GM19397 (cell line): ENCODE measurements around the gene PBOV1.

Experiments
- ATAC-seq: cut with Tn5 transposase; IDR thresholded peaks from one replicate; pipeline ENCODE4 v1.9.1; 2021; ENCODE audit warnings: mild to moderate bottlenecking, moderate library complexity; ENCODE audit not compliant: unreplicated experiment

Gene PBOV1

DNA sequence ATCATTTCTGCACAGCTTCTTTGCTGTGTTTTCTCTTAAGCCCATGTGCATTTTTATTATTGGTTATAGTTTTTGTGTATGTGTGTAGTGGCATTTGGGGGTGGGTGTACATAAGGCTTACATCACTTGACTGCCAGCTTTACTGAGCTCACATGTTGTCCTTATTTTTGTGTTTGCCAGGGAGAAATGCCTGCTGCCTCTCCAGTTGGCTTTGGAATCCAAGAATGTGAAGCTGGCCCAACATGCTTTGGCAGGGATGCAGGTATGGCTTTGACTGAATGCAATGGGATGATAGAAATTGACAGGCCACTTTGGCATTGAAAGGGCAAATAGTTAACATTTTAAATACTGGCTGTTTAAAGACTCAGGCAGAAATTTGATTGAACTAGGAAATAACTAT lies 11.4 kb downstream of the PBOV1 start:
- ATAC-seq: no peak

DNA sequence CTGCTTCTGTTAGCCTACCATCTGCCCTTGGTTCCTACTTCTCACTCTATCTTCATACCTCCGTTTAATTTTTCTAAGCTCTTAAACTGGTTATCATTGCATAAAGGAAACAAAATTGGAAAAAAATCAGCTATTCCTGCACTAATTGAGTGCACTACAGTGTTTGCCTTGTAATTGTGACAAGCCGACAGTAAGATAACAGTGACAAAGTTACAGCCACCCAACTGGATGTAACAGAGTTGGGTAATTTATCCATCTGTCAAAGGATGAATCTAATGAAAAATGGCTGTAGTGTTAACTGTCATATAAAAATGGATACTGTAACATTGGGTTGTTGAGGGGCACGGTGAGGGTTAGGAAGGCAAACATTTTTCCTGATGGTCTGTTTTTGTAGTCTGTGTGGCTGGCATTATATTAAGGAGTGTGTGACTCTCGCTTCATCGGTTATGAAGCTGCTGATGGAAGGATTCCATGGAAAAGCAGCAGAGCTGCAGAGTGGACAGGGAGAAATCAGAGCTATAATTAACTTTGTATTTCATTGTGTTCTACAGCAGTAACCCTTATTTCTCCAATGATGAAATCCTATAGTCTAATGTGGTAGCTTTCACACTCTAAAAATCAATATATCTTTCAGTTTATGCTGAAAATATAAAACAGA lies 12.7 kb downstream of the PBOV1 start:
- no peak for ATAC-seq

DNA sequence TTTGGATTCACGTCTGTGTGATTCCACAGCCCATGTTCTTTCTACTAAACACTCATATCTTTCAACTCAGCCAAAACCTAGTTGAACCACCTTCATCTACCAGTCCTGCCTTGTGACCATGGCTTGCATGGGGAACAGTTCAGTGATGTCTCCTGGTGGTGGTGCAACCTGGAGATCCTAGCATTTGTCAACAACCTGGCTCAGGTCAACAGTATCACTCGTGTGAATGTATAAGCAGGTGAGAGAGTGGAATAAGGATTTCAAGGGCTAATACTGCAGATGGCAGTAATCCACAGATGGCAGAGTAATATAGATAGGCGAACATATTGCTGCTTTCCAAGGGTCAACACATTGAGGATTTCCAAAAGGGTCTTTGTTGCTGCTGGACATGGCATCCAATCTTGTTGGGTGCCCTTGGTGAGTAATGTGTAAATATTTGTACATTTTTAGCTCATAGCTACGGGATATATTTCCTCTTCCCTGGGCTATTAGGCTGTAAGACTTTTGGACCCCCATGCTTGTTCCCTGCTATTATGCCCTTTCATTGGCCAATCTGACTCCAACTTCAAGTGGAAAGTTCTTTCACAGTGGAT lies 13.4 kb downstream of the PBOV1 start:
- ATAC-seq: no peak

DNA sequence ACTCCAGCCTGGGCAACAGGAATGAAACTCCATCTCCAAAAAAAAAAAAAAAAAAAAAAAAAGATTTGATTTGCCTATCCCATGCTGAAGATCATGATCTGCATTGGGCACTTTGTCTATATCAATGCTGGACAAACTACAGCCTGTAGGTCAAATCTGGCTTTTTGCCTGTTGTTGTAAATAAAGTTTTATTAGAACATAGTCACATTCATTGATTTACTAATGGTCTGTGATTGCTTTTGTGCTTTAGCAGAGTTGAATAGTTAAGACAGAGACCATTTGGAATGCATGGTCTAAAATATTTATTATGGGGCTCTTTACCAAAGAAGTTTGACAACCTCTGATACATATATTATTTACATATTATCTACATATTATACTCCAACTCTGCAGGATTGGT lies 14.0 kb downstream of the PBOV1 start:
- no peak for ATAC-seq

DNA sequence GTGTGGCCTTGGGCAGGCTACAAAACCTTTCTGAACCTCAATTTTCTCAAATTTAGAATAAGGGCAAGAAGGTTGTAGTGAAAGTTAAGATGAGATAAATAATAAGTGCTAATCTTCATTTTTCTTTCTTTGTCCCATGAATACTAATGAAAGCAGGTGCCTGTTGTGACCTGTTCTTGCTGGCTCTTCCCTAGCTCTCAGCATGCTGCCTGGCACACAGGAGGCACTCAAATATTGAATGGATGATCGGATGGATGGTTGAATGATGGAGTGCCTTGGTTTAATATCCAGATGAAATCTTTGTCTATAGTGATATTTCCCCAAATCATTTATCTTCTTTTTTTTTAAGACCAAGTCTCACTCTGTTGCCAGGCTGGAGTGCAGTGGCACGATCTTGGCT lies 15.0 kb downstream of the PBOV1 start:
- no peak for ATAC-seq

DNA sequence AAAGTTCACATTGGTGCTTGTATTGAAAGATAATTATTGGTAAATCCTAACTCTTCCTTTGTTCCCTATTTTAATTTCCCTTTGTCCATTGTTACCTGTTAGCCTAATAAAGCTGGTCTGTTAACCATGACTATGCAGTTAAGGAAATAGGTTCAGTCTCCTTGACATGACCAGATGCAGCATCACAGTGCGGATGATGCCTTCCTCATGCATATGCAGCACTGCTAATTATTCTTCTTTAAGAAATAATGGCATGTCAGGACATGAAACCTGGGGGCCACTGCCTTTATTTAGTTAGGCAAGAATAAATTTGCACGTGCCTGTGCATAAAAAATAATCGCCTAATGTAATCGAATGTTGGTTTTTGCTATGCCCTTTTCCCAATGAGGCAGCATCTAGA lies 16.5 kb downstream of the PBOV1 start:
- ATAC-seq: no peak

DNA sequence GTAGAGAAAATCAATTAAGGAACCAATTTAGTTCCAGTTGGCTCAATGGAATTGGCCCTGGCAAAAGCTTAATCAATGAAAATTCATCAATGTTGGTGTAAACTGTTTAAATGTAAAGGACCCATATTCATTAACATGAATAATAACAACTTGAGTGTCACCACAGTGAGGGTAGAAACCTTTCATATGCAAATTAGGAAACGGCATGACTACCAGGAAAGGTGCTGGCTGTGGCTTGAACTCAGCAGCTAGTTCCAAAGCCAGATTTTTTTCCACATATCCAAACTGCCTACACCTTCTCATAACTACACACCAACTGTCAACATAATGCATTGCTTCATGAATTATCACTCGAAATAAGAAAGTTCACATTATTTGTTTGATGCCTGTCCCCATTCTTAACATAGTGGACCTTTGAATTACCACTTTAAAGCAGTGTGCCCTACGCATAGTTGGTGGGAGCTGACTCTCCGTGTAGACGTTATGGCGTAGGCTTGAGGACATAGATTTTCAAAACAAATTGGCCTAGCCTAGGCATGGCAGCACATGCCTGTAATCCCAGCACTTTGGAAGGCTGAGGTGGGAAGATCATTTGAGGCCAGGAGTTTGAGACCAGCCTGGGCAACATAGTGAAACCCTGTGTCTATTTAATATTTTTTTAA lies 19.7 kb downstream of the PBOV1 start:
- ATAC-seq: no peak

DNA sequence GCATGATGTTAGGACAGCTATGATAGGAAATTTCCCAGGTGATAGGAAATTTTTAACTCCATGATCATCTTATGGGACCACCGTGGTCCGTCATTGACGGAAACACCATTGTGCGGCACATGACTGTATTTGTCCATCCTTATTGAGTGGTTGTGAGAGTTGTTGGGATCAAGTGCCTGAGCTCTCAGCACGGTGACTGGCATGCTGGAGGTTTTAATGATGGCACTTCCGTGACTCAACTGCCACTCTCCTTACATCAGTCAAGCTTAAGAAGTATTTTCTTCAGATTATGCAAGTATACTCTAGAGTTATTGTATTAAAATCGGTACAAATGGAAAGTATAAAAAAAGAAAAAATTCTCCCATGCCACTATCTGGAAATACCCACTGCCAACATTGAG lies 20.7 kb downstream of the PBOV1 start:
- no peak for ATAC-seq

DNA sequence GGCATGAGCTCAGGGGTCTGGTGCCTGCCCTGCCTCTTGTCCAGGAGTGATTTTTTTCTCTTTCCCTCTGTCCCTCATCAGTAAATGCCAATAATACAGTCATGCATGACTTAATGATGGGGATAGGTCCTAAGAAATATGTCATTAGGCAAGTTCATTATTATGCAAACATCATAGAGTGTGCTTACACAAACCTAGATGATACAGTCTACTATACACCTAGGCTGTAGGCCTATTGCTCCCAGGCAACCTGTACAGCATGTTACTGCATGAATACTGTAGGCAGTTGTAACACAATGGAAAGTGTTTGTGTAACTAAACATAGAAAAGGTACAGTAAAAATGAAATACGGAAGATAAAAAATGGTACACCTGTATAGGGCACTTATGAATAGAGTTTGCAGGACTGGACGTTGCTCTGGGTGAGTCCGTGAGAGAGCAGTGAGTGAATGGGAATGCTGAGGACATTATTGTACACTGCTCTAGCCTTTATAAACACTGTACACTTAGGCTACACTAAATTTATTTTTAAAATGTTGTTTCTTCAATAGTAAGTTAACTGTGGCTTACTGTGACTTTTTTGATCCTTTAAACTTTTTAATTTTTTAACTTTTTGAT lies 22.1 kb downstream of the PBOV1 start:
- no peak for ATAC-seq

DNA sequence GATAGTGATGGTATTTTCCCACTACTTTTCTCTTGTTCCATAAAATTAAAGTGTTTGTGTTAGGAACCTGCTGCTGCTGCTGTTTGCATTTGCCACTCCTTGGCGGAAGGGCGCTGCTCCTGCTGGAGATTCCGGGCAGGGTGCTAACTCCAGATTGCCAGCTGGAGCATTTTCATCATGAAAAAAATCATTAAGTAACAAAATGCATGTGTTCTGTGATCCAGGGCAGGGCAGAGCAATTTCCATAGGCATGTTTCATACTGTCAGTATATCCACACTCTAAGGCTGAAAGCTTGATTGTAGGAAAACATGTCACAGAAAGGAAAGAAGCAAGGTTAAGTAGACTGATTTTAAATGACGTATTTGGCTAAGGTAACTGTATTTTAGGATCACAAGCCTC lies 24.0 kb downstream of the PBOV1 start:
- no peak for ATAC-seq

DNA sequence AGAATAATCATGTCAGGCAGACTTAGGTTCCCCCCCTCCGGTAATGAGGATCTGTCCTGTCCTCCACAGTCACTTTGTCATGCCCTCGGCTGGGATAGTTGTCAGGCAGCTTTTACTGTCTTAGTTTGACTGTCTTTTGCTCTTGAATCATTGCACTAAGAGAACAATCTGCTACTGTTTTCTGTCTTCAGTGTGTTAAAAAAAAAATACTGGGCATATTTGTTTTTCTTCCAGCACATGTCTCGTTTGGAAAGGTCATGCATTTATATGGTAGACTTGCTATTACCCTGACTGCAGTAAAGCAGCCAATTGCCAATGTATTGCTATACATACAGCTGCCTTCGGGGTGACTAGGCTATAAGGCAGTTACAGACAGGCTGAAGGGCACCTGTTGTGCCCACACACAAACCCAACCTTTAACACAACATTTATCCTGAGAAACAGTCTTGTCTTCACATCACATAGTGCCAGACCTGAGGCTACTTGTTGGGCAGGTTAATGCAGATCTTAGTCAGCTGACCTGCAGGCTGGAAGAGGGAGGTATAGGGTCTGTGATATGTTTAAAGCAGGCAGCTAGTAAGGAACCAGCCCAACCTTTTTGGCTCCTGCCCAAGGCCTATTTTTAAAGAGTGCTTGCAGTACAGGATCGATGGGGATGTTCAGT lies 29.9 kb downstream of the PBOV1 start:
- no peak for ATAC-seq

DNA sequence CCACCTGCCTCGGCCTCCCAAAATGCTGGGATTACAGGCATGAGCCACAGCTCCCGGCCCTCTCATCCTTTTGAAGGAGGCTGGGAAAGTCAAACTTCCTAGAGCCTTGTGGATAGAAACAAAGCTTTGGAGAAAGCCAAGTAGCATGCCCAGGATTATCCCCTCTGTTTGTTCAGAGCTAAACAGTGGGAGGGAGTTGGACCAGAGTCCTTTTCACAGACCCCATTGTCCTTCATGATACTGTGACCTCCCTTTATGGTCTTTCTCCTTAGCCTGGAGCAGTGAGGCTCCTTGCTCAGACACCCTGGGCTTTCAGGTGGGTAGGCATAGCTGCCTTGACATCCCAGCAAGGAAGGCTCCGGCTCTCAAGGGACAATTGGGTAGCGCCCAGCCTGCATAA lies 31.1 kb downstream of the PBOV1 start:
- ATAC-seq: no peak

DNA sequence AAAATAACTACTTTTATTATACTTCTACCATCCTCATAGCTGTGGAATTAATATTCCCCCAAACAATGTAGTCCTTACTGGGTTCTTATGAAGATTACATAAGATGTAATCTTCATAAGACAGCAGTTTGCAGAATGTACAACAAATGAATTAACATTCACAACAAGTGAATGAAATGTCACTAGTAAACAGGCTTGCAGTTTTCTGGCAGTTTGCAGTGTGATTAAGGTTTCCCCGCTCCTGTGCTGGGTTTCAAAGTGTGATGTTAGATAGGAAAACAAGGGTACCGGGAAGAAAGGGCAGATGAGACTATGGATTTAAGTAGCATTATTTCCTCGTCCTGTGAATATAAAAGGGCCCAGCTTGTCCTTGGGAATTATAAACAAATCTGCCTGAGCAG lies 34.1 kb downstream of the PBOV1 start:
- ATAC-seq: no peak

DNA sequence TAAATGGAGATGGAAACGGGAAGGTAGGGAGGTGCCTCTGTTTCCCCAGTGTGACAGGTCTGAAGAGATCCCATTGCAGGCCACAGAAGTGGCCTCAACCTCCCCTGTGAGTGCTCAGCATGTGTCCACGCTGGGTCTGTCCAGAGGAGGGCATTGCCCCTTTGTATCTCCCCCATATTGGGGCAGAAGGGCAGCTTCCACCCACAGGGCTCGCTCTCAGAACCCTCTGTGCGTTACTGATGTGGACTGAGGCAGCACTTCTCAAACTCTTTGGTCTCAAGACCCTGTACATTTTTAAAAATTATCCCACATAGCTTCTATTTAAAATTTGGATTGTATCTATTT lies 34.5 kb downstream of the PBOV1 start:
- no peak for ATAC-seq

DNA sequence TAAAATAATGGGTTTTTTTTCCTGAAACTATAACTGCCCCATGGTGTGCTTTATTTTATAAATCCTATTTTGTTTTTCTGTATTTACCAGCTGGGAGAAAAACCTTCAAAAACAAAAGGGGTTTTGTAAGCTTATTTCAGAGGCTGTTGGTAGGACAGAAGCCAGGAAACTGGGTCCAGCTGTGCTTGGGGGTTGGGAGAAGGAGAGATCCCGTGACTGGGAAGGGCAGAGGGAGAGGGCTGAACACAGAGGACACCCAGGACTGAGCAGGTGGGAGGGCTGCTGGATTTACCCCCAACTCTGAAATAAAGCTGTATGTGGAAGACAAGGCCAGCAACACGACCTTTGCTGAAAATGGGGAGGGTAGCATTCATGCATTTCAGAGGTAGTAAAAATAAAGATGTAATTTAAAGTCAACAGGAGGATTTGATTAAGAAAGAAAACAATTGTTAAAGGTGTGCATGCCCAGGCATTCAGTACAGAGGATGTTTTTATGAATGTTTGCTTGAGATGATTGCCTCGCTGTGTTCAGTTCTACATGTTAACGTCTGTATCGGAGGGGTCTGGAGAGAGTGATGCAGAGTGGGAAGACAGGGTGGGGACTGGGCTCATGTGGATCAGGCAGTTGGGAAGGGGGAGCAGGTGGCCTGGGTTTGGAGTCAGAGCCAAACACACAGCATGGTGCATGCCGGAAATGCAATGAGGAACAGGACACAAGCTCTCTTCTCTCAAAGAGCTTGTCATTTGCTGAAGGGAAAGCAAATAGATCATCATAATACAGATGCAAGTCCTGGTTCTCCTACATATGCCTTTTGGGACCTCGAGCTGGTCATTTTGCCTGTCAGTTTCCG lies 35.1 kb downstream of the PBOV1 start:
- no peak for ATAC-seq

DNA sequence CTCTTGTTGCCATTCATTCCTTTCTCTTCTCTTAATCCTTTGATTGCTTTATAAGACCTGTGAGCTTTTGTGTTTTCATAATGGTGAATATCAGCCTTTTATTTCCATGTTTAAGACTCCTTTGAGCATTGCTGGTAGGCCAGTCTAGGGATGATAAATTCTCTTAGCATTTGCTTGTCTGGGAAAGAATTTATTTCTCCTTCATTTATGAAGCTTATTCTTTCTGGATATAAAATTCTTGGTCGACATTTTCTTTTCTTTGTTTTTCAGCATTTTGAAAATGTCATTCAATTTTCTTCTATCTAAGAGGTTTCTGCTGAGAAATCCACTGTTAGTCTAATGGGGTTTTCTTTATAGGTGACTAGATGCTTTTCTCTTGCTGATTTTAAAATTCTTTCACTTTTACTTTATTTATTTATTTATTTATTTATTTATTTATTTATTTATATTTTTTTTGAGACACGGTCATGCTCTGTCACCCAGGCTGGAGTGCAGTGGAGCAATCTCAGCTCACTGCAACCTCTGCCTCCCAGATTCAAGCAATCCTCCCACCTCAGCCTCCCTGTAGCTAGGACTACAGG lies 41.5 kb downstream of the PBOV1 start:
- no peak for ATAC-seq

DNA sequence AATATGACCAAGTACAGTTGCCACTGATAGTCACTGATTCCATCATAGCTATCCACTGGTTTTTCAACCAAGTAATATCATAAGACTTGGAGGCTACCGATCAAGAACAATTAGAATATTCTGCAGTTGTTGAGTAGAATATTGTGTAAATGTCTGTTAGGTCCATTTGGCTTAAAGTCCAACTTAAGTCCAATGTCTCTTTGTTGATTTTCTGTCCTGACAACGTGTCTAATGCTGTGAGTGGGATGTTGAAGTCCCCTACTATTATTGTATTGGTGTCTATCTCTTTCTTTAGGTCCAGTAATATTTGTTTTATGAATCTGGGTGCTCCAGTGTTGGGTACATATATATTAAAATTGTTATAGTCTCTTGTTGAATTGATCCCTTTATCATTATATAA lies 42.7 kb downstream of the PBOV1 start:
- no peak for ATAC-seq
